NCI-H345 (cell line): ENCODE results near the gene EPG5.

Experiments
- DNase-seq: peaks from one replicate; lab custom pipeline; 2025; lab: John Stamatoyannopoulos, UW

The EPG5 gene

DNA sequence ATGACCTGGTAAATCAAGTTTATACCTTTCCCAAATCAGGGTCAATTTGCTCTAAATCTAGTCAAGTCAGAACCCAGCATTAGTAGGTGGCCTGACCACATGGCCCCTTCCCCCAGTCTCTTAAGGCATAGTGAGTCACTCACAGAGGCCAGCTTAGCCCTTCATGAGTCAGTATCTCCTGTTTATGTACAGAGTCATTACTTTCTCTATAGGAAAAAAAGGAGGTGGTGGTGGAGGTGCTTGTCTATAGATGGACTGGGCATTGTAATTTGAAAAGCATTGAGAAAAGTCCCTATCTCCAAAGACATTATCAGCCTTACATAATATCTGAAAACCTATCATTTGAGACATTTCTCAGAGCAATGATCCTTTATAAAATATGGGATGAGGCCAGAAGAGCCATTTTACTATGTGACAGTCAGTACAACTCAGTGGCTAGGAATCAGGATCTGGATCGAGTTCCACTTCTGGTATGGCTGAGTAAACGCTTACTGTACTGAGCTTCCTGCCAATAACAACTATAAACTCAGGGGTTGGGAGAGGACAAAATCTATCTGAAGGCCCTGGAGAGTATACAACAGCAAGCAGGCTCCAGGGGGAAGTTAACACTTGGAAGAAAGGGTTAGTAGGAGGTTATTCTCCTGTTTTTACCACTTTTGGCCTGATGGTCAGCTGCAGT lies 164.2 kb downstream of the EPG5 start:
- no peak for DNase-seq

DNA sequence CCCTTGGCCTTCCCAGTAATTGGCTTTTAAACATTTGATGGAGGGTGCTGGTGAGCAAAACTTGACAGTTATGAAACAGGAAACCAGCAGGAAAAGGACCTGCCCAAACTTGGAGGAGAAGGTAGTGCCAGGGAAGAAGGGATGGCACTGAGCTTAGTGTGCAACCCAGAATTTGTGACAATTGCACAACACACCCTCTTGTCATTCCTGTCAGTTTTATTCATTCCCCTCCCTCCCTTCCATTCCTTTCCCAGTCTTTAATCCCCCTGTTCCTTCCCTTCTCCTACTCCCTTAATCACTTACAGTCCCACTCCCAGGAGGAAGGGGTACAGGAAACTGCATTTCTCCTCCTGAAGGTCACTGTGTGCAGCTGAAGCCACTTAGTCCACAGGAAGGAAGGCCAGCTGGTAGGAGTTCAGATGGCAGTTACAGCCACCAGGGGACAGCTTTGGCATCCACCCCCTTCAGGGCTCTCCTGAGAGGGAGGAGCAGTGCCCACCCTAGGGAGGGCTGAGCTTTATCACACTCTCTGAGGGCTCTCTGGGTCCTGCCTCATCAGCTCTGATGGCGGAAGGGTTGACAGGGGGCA lies 165.6 kb downstream of the EPG5 start:
- DNase-seq, result no peak
